Astrocyte (in vitro differentiated cells and primary cell): ENCODE results near the gene MLIP. TPM values are rescaled to one million over a fixed set of nuclear protein-coding genes. Genes with fewer than 3 reads are reported as not detected.

Experiments used
- DNase-seq: peaks from one replicate; pipeline ENCODE4 v3.0.0-alpha.2; 2010; ENCODE audit warnings: low read depth
- FAIRE-seq: peaks from 2 replicates; lab custom pipeline; 2011; peaks lifted over from hg19 to GRCh38; lab: Jason Lieb, UNC
- H2AFZ ChIP-seq: 2 replicates; pipeline ENCODE4 v1.6.0; 2012; ENCODE audit warnings: low read depth, low read length, inconsistent platforms
- H3K27ac ChIP-seq: 2 replicates; pipeline ENCODE4 v1.5.1; 2011; ENCODE audit warnings: low read depth, low read length, inconsistent platforms
- H3K27me3 ChIP-seq: 2 replicates; pipeline ENCODE4 v1.6.0; 2011; ENCODE audit warnings: low read length, inconsistent platforms; ENCODE audit not compliant: insufficient read depth
- H3K36me3 ChIP-seq: 2 replicates; pipeline ENCODE4 v1.5.1; 2011; ENCODE audit warnings: low read length, inconsistent platforms; ENCODE audit not compliant: insufficient read depth
- H3K4me1 ChIP-seq: 2 replicates; pipeline ENCODE4 v1.5.1; 2011; ENCODE audit warnings: low read length, inconsistent platforms; ENCODE audit not compliant: insufficient read depth
- H3K4me2 ChIP-seq: 2 replicates; pipeline ENCODE4 v1.6.0; 2012; ENCODE audit warnings: low read length, inconsistent platforms
- H3K4me3 ChIP-seq: 2 replicates; pipeline ENCODE4 v1.5.1; 2011; ENCODE audit warnings: low read depth, mild to moderate bottlenecking, low read length, inconsistent platforms; ENCODE audit not compliant: insufficient read depth
- H3K79me2 ChIP-seq: 2 replicates; pipeline ENCODE4 v1.6.0; 2012; ENCODE audit warnings: mild to moderate bottlenecking, low read length, inconsistent platforms; ENCODE audit not compliant: insufficient read depth
- H3K9ac ChIP-seq: 2 replicates; pipeline ENCODE4 v1.6.0; 2012; ENCODE audit warnings: mild to moderate bottlenecking, low read length, inconsistent platforms
- H3K9me3 ChIP-seq: 2 replicates; pipeline ENCODE4 v1.5.1; 2012; ENCODE audit warnings: low read depth, mild to moderate bottlenecking, low read length, inconsistent platforms; ENCODE audit not compliant: insufficient read depth
- H4K20me1 ChIP-seq: 2 replicates; pipeline ENCODE4 v1.6.0; 2012; ENCODE audit warnings: low read length, inconsistent platforms; ENCODE audit not compliant: insufficient read depth
- H3K27ac Mint-ChIP-seq: one replicate; pipeline ENCODE4 v1.8.0; 2021; ENCODE audit warnings: mild to moderate bottlenecking, mixed read lengths; ENCODE audit not compliant: unreplicated experiment
- H3K27me3 Mint-ChIP-seq: one replicate; pipeline ENCODE4 v1.8.0; 2021; ENCODE audit warnings: low read depth, mixed read lengths; ENCODE audit not compliant: unreplicated experiment
- H3K36me3 Mint-ChIP-seq: one replicate; pipeline ENCODE4 v1.8.0; 2021; ENCODE audit warnings: low read depth, mixed read lengths; ENCODE audit not compliant: unreplicated experiment
- H3K4me1 Mint-ChIP-seq: one replicate; pipeline ENCODE4 v1.8.0; 2021; ENCODE audit warnings: low read depth, mixed read lengths; ENCODE audit not compliant: unreplicated experiment
- H3K4me3 Mint-ChIP-seq: one replicate; pipeline ENCODE4 v1.8.0; 2021; ENCODE audit warnings: mild to moderate bottlenecking, moderate library complexity, mixed read lengths; ENCODE audit not compliant: unreplicated experiment
- H3K9me3 Mint-ChIP-seq: one replicate; pipeline ENCODE4 v1.8.0; 2021; ENCODE audit warnings: mild to moderate bottlenecking, mixed read lengths; ENCODE audit not compliant: unreplicated experiment
- EZH2 ChIP-seq: IDR thresholded peaks from 2 replicates; pipeline ENCODE4 v1.6.1; 2012; ENCODE audit warnings: mild to moderate bottlenecking, low read length, inconsistent platforms; ENCODE audit not compliant: insufficient read depth
- total RNA-seq: library from RNA; stranded (reverse); gene quantifications from 2 replicates; pipeline ENCODE4 v1.2.1, GENCODE V29; 2021
- TF ChIP-seq, protein P1 (sequence below): IDR thresholded peaks from 2 replicates; pipeline ENCODE4 v1.5.1; 2011; ENCODE audit warnings: low read depth, mild to moderate bottlenecking, inconsistent platforms, low read length, moderate library complexity; ENCODE audit not compliant: insufficient read depth

Gene MLIP
- total RNA-seq, 1 donor from 2014 or later: not detected

DNA sequence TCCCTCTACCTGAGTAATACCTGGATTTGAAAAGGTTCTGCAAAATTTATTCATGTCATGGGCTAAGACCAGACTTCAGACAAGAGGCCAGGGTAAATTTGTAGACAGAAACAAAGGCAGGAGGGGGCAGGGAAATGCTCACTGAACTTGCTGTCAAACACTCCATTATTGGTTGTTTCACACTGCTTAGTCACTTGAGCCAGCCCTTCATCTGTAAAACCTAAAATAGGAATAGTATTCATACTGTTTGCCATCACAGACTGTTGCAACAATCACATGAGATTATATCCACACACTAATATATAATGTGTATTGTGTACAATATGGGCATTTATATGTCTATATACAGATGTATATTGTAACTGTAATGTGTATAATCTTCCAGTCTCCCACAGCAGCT lies 190.5 kb downstream of the MLIP start:
- Histone ChIP-seq H3K27ac (no peak overlapping the region), H3K79me2 (no peaks in the 10 kb centered on the region), H3K4me1 (no peaks in the 10 kb centered on the region), H3K27me3 (no peaks in the 10 kb centered on the region), H3K4me2 (no peak overlapping the region), H3K4me3 (no peak overlapping the region), H2AFZ (no peak overlapping the region), H3K9me3 (no peaks in the 10 kb centered on the region), H3K36me3 (no peaks in the 10 kb centered on the region), H4K20me1 (no peaks in the 10 kb centered on the region), H3K9ac (no peak overlapping the region)
- TF ChIP-seq, protein P1, sequence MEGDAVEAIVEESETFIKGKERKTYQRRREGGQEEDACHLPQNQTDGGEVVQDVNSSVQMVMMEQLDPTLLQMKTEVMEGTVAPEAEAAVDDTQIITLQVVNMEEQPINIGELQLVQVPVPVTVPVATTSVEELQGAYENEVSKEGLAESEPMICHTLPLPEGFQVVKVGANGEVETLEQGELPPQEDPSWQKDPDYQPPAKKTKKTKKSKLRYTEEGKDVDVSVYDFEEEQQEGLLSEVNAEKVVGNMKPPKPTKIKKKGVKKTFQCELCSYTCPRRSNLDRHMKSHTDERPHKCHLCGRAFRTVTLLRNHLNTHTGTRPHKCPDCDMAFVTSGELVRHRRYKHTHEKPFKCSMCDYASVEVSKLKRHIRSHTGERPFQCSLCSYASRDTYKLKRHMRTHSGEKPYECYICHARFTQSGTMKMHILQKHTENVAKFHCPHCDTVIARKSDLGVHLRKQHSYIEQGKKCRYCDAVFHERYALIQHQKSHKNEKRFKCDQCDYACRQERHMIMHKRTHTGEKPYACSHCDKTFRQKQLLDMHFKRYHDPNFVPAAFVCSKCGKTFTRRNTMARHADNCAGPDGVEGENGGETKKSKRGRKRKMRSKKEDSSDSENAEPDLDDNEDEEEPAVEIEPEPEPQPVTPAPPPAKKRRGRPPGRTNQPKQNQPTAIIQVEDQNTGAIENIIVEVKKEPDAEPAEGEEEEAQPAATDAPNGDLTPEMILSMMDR: no peak
- no peak for TF ChIP-seq EZH2
- Mint-ChIP-seq H3K4me1 (peaks cover 16% of the 10 kb centered on the region), H3K9me3 (peaks cover 6% of the 10 kb centered on the region), H3K27me3 (no peaks in the 10 kb centered on the region), H3K27ac (peak overlapping the region; percentile 4), H3K4me3 (no peak overlapping the region), H3K36me3 (no peaks in the 10 kb centered on the region)
- DNase-seq (no peak), FAIRE-seq (no peak)

DNA sequence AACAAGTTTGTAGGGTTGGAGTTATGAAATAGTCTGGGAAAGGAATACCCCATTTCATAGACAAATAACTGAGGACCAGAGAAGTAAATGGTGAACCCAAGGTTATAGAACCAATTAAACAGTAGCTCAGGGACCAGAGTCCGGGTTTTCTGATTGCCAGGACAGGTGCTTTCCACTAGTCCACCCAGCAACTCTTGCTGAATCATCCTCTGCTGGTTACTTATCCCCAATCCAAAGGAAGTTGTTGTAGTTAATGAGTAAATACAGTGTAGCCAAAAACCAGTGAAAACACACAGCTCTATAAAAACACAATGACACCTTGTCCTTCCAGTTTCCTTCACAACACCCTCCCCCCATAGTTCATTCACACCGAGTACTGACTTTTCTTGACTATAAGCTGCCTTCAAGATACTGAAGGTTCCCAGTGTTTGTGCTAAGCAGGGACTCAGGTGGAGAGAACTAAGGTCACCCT lies 196.2 kb downstream of the MLIP start:
- H3K4me3 Mint-ChIP-seq: no peak overlapping the region
- Histone ChIP-seq H3K9me3 (no peaks in the 10 kb centered on the region), H2AFZ (no peak overlapping the region), H3K27ac (no peak overlapping the region), H3K27me3 (no peaks in the 10 kb centered on the region), H3K4me2 (no peak overlapping the region), H3K4me1 (no peaks in the 10 kb centered on the region), H4K20me1 (no peaks in the 10 kb centered on the region), H3K4me3 (no peak overlapping the region), H3K9ac (no peak overlapping the region), H3K79me2 (no peaks in the 10 kb centered on the region), H3K36me3 (no peaks in the 10 kb centered on the region)
- TF ChIP-seq, protein P1: no peak
- no peak for TF ChIP-seq EZH2
- no peak for FAIRE-seq
- H3K27me3 Mint-ChIP-seq: no peaks in the 10 kb centered on the region
- no peaks in the 10 kb centered on the region for H3K36me3 Mint-ChIP-seq
- H3K4me1 Mint-ChIP-seq: no peaks in the 10 kb centered on the region
- H3K9me3 Mint-ChIP-seq: no peaks in the 10 kb centered on the region
- H3K27ac Mint-ChIP-seq: no peak overlapping the region
- DNase-seq: no peak

DNA sequence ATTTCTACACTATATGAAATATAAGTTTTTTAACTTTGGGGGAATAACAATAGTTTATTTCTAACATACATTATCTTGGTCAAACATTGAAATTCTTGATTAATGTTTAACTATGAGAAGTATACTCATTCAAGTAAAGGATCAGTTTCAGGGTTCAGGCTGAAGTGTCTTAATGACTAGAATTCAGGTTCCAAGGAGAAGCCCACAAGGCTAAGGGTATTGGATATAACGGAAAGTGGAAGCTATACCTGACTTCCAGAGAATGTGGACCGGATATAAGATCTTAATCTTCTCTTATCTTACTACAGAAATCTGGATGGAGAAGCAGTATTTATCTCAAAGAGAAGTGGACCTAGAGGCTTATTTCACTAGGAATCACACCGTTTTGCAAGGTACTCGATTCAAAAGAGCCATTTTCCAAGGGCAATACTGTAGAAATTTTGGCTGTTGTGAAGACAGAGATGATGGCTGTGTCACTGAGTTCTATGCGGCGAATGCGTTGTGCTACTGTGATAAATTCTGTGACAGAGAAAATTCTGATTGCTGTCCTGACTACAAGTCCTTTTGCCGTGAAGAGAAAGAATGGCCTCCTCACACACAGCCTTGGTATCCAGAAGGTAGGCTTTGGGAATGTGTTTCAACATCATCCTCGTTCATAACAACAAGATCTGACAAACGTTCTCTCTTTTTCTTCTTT lies 197.2 kb downstream of the MLIP start, which contains the start of gene TINAG:
TINAG (plus strand) TSS at position 153 of the 697 bp plus-strand sequence; CDS start at position 263, 110 bp downstream.
- H3K4me3 ChIP-seq: no peak within 1 kb of the TSS
- H3K36me3 ChIP-seq: no peaks in the 10 kb centered on the region
- no peak for FAIRE-seq

More for the DNA sequence above, 197.2 kb downstream of the MLIP start, which contains the start of gene TINAG:
- Histone ChIP-seq H3K79me2 (no peaks in the 10 kb centered on the region), H3K4me1 (no peaks in the 10 kb centered on the region), H4K20me1 (no peaks in the 10 kb centered on the region), H3K27ac (no peak within 1 kb of the TSS), H3K9ac (no peak within 1 kb of the TSS), H3K9me3 (no peaks in the 10 kb centered on the region), H2AFZ (no peak within 1 kb of the TSS), H3K27me3 (no peaks in the 10 kb centered on the region), H3K4me2 (no peak within 1 kb of the TSS)
- DNase-seq: no peak
- H3K27ac Mint-ChIP-seq: no peak within 1 kb of the TSS
- H3K4me3 Mint-ChIP-seq: no peak within 1 kb of the TSS
- TF ChIP-seq, protein P1: no peak
- TF ChIP-seq EZH2: no peak
- H3K27me3 Mint-ChIP-seq: no peaks in the 10 kb centered on the region
- no peaks in the 10 kb centered on the region for H3K9me3 Mint-ChIP-seq
- no peaks in the 10 kb centered on the region for H3K4me1 Mint-ChIP-seq
- H3K36me3 Mint-ChIP-seq: no peaks in the 10 kb centered on the region
